Small intestine (tissue), 7 donors: ENCODE measurements around the gene CYP4F11. TPM values are rescaled to one million over a fixed set of nuclear protein-coding genes. Genes with fewer than 3 reads are reported as not detected.
"Not testable (repeated sequence)": the region's sequence is repeated elsewhere in the genome, so short reads cannot be mapped to it uniquely, and the experiment has no call there.

Experiments used
- DNase-seq, 2 donors: peaks; one replicate each; pipeline versions ENCODE4 v3.0.0 to v3.0.0-alpha.2; 2013
- FAIRE-seq: peaks from 2 replicates; lab custom pipeline; 2012; peaks lifted over from hg19 to GRCh38; lab: Jason Lieb, UNC
- H3K27ac ChIP-seq, 3 donors: one replicate each; pipeline ENCODE4 v1.5.1; 2013; ENCODE audit warnings: low read length in 2 of 3, mild to moderate bottlenecking in 2 of 3, control low read depth in 1 of 3, inconsistent platforms in 1 of 3, low read depth in 1 of 3, moderate library complexity in 1 of 3
- H3K27me3 ChIP-seq, 3 donors: one replicate each; pipeline ENCODE4 v1.6.1; 2013; ENCODE audit warnings: low read length in 3 of 3, inconsistent platforms in 1 of 3; ENCODE audit not compliant: control insufficient read depth in 3 of 3, insufficient read depth in 3 of 3
- H3K36me3 ChIP-seq, 3 donors: one replicate each; pipeline ENCODE4 v1.6.1; 2013; ENCODE audit warnings: low read length in 3 of 3, inconsistent platforms in 1 of 3, low read depth in 1 of 3, mild to moderate bottlenecking in 1 of 3, moderate library complexity in 1 of 3; ENCODE audit not compliant: control insufficient read depth in 3 of 3, insufficient read depth in 2 of 3
- H3K4me1 ChIP-seq, 3 donors: one replicate each; pipeline ENCODE4 v1.6.1; 2013; ENCODE audit warnings: low read length in 2 of 3, inconsistent platforms in 1 of 3, low read depth in 1 of 3, mild to moderate bottlenecking in 1 of 3, moderate library complexity in 1 of 3; ENCODE audit not compliant: control insufficient read depth in 3 of 3, insufficient read depth in 2 of 3
- H3K4me3 ChIP-seq, 3 donors: one replicate each; pipeline ENCODE4 v1.5.1; 2013; ENCODE audit warnings: low read length in 3 of 3, control low read depth in 1 of 3, inconsistent platforms in 1 of 3, low read depth in 1 of 3, mild to moderate bottlenecking in 1 of 3, moderate library complexity in 1 of 3
- H3K9me3 ChIP-seq, 2 donors: one replicate each; pipeline ENCODE4 v1.6.1; 2013; ENCODE audit warnings: low read depth in 1 of 2, low read length in 1 of 2; ENCODE audit not compliant: control insufficient read depth in 2 of 2, insufficient read depth in 1 of 2
- WGBS, 3 donors: extraction: QIAGEN DNeasy Blood & Tissue Kit; methylation state at CpG; one replicate each; pipeline ENCODE4 v1.1.7; 2013; 5-methylcytosine and 5-hydroxymethylcytosine counted together
- polyA plus RNA-seq, 4 donors: library from polyadenylated mRNA; stranded (reverse) in 3 of 4; unstranded in 1 of 4; fragments of 200-250 nt in 3 of 4; fragments of 120-200 nt in 1 of 4; gene quantifications; one replicate each; pipeline versions ENCODE4 v1.2.1 to v1.2.3, GENCODE V29; 2013
- donor health status: healthy with polysubstance abuse.
- donor health status: control.
- donor health status: control.
- donor health status: Bipolar disorder and iron deficiency.
- donor health status: healthy.

Gene CYP4F11
- polyA plus RNA-seq, 4 donors, result 0.33 to 14.5 (median 6.6) TPM

DNA sequence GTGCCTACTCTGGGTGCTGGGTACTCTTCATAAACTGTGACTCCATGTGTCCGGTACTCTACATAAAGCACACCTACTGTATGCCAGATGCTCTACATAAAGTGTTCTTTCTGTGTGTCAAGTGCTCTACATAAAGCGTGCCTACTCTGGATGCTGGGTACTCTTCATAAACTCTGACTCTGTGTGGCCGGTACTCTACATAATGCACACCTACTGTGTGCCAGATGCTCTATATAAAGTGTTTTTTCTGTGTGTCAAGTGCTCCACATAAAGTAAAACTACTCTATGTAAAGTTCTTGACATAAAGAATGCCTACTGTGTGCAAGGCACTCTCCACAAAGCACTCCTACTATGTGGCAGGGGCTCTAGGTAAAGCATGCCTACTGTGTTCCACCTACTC, 1.8 kb upstream of the CYP4F11 start:
- no peak for DNase-seq
- Histone ChIP-seq H3K4me1 (peaks cover 0 to 3% (median 0%) of the 10 kb centered on the region in 3 donors), H3K9me3 (peaks cover 0 to 6% of the 10 kb centered on the region in 2 donors), H3K36me3 (no peaks in the 10 kb centered on the region), H3K27me3 (peaks cover 0 to 15% (median 0%) of the 10 kb centered on the region in 3 donors), H3K27ac (no peak overlapping the region), H3K4me3 (no peak overlapping the region)
- no peak for FAIRE-seq
- 78 to 85% (median 84%) methylated on average over 3 of the region's 3 CpGs for WGBS, 3 donors

DNA sequence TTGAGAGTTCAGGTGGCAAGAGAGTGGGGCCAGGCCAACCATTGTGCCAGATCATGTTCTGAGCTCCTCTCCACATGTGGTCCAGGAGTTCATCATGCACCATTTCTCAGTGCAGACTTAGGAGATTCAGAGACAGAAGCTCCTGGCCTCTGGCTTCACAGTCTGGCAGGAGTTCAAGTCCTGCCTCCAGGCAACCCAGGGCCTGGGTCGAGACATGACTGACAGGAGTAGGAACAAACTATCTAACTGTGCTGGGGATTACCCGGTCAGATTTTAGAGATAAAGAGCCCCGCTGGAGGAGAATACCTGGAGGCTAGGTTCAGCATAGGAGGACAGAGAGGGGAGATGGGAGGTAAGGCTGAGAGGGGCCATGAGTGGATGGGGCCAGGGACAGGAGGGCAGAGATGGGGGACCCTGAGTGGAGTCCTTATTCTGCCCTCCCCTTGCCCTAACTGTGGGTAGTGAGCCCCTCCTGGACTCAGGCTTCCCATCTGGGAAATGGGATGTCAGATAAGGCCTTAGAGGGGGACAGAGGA, 906 bp upstream of the CYP4F11 start:
- H3K27ac ChIP-seq, result peak overlapping the region in 1 of 3 donors; percentile 71
- peaks cover 0 to 6% of the 10 kb centered on the region in 2 donors for H3K9me3 ChIP-seq
- H3K36me3 ChIP-seq, result no peaks in the 10 kb centered on the region
- H3K4me3 ChIP-seq, result no peak overlapping the region
- H3K27me3 ChIP-seq, result peaks cover 0 to 15% (median 0%) of the 10 kb centered on the region in 3 donors
- FAIRE-seq, result no peak
- DNase-seq, result no peak
- 8 to 42% (median 19%) methylated on average over 3 of the region's 3 CpGs for WGBS, 3 donors
- peaks cover 0 to 3% (median 0%) of the 10 kb centered on the region in 3 donors for H3K4me1 ChIP-seq

DNA sequence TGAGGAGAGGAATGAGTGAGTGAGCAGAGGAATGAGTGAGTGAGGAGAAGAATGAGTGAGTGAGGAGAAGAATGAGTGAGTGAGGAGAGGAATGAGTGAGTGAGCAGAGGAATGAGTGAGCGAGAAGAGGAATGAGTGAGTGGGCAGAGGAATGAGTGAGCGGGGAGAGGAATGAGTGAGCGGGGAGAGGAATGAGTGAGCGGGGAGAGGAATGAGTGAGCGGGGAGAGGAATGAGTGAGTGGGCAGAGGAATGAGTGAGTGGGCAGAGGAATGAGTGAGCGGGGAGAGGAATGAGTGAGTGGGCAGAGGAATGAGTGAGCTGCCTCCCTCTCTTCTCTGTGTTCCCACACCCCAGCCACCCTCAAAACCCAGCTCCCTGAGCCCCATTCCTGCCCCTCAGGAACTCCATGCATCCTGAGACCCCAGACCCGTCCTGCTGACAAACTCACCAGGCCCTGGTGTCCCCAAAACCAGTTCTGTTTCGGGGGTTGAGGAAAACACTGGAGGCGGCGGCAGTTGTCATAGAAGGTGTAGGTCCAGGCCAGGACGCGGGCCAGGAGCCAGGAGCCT, 483 bp downstream of the CYP4F11 start:
- not testable (repeated sequence) for H3K9me3 ChIP-seq, DNase-seq, FAIRE-seq, H3K4me1 ChIP-seq, H3K36me3 ChIP-seq
- 44 to 78% (median 49%) methylated on average over 12 of the region's 12 CpGs for WGBS, 3 donors
- peaks cover 0 to 15% (median 0%) of the 10 kb centered on the region in 3 donors for H3K27me3 ChIP-seq
- H3K4me3 ChIP-seq, result peak overlapping the region in 1 of 3 donors; percentile 36
- peak overlapping the region in 1 of 3 donors; percentile 82 for H3K27ac ChIP-seq

DNA sequence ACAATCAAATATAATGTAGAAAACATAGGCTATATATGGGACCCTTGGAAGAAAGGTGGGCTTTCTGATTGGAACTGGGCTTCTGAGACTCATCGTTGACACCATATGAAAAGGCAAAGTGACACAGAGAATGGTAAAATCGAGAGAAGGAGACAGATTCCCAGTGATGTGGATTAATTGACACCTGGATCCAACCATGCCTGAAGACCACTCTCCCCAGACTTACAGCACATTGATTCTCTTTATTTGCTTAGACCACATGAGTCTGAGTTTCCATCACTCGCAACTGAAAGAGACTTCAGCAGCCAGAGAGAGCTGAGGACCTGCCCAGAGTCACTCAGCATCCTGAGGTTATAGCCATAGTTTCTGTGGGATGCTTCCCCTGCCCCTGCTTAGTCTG, 6.0 kb downstream of the CYP4F11 start:
- H3K4me1 ChIP-seq, result no peaks in the 10 kb centered on the region
- no peak for DNase-seq
- H3K36me3 ChIP-seq, result no peaks in the 10 kb centered on the region
- no peaks in the 10 kb centered on the region for H3K27me3 ChIP-seq
- WGBS, 3 donors, result 83 to 92% (median 88%) methylated on average over 3 of the region's 3 CpGs
- no peak overlapping the region for H3K27ac ChIP-seq
- FAIRE-seq, result no peak
- H3K4me3 ChIP-seq, result no peak overlapping the region
- no peaks in the 10 kb centered on the region for H3K9me3 ChIP-seq

DNA sequence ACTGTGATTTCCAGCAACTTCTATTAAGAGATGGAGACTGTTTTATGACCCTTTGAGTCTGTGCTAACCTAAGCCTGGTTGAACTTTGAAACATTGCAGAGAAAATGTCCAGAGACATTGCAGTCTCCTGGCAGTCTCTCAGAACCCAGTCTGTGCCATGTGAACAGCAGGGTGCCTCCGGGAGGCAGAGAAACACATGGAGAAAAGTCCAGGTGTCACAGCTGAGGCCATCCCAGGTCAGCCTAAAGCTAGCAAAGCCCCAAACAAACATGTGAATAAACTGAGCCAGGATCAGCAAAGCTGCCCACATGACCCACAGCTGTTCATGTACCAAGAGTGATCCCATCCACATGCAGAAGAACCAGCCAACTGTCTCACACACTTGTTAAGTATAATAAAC, 7.8 kb downstream of the CYP4F11 start:
- H3K9me3 ChIP-seq, result no peaks in the 10 kb centered on the region
- no peaks in the 10 kb centered on the region for H3K27me3 ChIP-seq
- 0 to 26% (median 0%) methylated on average over 1 of the region's 1 CpG for WGBS, 3 donors
- no peaks in the 10 kb centered on the region for H3K36me3 ChIP-seq
- H3K4me3 ChIP-seq, result no peak overlapping the region
- no peak for FAIRE-seq
- peak overlapping the region in 1 of 3 donors; percentile 6 for H3K27ac ChIP-seq
- H3K4me1 ChIP-seq, result no peaks in the 10 kb centered on the region
- peak; percentile 36 to 88 for DNase-seq

DNA sequence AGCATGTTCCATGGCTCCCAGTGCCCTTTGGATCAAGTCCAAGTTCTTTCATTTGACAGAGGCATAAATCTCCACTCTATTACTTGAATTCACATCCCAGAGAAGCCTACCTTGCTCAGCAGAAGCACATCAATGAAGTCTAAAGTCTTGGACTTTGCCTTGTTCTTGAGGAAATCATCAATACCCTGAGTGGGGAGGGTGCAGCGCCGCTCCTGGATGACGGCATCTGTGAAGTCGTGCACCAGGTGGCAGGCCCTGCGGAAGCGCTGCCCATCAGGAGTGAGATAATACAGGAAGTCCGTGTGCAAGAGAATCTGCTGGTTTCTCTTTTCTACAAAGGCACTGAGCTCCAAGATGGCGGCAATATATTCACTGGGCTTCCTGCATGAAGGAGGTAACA, 10.6 kb downstream of the CYP4F11 start:
- DNase-seq, result peak in 1 of 2 donors; percentile 93
- FAIRE-seq, result no peak
- Histone ChIP-seq H3K4me1 (no peaks in the 10 kb centered on the region), H3K36me3 (no peaks in the 10 kb centered on the region), H3K27ac (peak overlapping the region in 1 of 3 donors; percentile 34), H3K27me3 (no peaks in the 10 kb centered on the region), H3K4me3 (no peak overlapping the region), H3K9me3 (no peaks in the 10 kb centered on the region)
- 36 to 76% (median 47%) methylated on average over 8 of the region's 8 CpGs for WGBS, 3 donors

DNA sequence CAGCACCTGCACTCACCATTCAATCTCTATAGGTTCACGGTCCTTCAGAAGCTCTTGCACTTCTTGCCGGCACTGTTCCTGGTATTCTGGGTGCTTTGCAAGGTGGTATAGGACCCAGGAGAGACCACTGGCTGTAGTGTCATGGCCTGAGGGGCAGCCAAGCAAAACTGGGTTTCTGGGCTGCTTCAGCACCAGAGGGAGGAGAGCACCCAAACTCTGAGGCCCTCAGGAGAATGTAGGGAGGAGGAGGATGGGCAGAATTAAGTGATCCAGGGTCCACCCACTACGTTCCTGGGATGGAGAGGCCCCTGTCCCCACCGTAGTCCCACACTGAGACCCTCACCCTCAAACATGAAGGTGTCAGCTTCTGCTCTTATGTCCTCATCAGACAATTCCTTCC, 12.3 kb downstream of the CYP4F11 start:
- H3K4me1 ChIP-seq, result no peaks in the 10 kb centered on the region
- H3K27ac ChIP-seq, result no peak overlapping the region
- H3K4me3 ChIP-seq, result no peak overlapping the region
- FAIRE-seq (no peak), DNase-seq (no peak)
- no peaks in the 10 kb centered on the region for H3K9me3 ChIP-seq
- WGBS, 3 donors, result 51 to 82% (median 58%) methylated on average over 4 of the region's 4 CpGs
- no peaks in the 10 kb centered on the region for H3K36me3 ChIP-seq
- no peaks in the 10 kb centered on the region for H3K27me3 ChIP-seq

DNA sequence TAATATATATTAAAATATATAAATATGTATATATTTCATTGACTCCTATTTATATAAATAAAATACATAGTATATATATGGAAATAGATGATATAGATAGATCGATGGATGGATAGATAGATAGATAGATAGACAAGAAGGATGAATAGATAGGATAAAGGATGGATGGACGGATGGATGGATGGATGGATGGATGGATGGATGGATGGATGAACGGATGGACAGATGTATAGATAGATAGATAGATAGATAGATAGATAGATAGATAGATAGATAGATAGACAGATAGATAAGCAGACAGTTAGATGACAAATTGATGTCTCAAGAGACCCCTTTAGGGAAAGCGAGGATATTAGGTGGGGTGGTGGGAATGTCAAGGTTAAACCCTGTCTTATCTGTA, 15.1 kb downstream of the CYP4F11 start:
- H3K4me3 ChIP-seq, result no peak overlapping the region
- FAIRE-seq (no peak), DNase-seq (no peak)
- WGBS, 3 donors, result 79 to 83% (median 80%) methylated on average over 4 of the region's 4 CpGs
- H3K27me3 ChIP-seq, result peaks cover 0 to 2% (median 0%) of the 10 kb centered on the region in 3 donors
- no peak overlapping the region for H3K27ac ChIP-seq
- H3K4me1 ChIP-seq, result no peaks in the 10 kb centered on the region
- peaks cover 0 to 4% of the 10 kb centered on the region in 2 donors for H3K9me3 ChIP-seq
- H3K36me3 ChIP-seq, result no peaks in the 10 kb centered on the region
